GM15510 (cell line): Measurements from ENCODE around the gene LTBP2.

Experiments
- POLR2A ChIP-seq: IDR thresholded peaks from 3 replicates; pipeline ENCODE4 v1.6.1; 2011; ENCODE audit warnings: borderline replicate concordance; ENCODE audit not compliant: insufficient read length; ENCODE audit errors: extremely low read depth

LTBP2 gene

DNA sequence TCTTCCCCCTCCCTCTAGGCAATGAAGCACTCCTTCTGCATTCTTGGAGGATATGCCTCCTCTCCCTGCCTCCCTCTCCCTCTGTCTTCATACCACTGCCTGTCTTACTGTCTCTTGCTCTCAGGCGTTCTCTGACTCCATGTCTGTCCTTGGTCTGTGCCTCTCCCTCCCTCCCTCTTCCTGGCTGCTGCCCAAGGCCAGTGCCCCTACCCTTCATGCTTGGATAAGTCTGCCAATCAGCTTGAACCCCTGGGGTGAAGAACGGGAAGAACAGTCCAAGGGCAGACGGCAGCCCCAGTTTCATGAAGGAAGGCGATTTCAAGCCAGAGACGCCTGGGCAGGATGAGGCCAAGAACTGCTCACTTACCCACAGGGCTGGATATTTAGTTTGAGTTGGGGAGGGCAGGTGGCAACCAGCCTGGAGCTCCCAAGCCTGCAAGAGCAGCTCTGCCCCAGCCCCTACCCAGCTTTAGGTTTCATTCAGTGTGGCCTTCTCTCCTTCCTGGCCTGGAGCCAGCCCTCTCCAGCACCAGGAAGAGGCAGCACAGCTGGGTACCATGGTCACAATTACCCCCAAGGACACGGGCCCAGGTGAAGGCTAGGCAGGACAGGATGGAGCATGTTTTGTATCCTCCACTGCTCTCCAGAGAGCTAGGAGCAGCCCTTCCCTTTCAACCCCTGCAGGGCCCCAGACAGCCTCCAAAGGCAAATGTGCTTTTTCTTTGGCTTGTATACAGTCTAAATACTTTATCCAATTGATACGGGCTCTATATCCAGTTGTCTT lies 35.8 kb upstream of the LTBP2 start:
- TF ChIP-seq POLR2A, result no peak

DNA sequence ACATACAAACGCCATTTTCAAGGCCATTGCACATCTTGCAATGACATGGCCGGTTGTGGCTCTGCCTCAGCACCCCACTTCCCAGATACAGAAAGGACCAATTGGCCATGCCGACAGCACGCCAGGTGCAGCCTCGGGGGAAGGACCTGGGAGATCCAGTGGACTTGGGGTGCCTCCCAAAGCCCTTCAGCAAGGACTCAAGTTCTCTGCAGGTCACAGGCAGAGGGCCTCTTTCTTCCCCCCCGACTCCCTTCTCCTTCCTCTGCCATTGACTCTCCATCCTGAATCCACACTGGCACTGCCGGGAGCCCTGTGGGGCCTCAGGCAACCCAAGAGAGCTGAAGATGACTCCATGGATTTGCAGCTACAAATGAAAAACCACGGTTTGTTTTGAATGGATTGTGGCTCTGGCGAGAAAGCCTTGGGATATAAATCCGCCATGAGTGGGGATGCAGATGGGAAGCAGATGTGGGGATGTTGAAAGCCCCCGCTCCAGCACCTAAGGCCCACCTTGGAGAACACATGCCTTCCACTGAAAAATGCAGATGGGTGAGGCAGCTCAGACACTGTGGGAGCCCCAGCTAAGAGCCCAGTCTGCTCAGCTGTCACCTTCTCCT lies 35.1 kb upstream of the LTBP2 start:
- TF ChIP-seq POLR2A, result no peak

DNA sequence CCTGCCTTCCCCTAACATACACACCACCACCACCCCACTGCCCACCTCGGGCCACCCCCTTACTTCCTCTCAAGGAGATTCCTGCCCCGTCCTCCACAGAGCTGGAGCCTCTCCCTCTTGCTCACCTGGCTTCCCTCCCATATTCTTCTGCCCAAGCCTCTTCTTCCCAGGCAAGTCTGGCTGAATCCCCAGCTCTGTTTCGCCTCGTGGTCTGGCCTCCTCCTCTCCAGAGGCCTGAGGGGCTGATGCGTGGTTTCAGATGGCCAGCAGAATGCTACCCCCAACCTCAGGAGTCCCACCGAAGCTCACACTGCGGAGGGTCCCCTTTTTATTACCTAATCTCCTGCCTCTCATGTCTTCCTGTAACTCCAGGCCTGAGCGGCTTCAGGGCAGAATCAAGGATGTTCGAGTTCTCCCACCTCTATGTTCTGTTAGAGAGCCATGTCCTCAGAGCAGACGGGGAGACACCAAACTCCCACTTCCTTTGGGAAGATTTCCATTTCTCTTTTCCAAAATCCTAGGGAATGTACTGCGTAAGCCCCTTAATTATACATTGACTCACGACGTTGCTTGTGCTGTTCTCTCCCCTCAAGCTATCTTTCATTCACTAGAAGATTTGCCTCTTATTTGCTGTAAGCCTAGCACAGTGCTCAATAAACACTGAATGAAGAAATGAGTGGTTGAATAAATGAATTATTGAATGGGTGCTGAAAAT lies 33.9 kb upstream of the LTBP2 start:
- TF ChIP-seq POLR2A, result no peak

DNA sequence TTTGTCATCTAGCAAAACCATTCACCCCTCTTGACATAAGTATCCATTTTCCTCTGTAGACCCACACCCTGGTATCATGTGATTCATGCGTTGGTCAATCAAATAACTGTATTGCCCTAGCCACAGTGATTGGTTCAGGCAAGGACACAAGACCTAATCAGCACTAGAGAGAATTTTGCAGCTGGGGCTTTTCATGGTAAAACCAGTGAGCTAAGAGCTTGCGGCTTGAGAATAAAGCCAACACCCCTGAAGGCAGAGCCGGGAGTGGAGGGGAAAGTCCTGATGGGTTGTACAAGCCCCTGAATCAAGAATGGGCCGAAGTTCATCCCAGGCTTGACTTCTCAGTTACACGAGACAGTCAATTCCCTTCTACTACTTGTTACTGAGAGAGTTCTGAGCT lies 33.2 kb upstream of the LTBP2 start:
- no peak for TF ChIP-seq POLR2A

DNA sequence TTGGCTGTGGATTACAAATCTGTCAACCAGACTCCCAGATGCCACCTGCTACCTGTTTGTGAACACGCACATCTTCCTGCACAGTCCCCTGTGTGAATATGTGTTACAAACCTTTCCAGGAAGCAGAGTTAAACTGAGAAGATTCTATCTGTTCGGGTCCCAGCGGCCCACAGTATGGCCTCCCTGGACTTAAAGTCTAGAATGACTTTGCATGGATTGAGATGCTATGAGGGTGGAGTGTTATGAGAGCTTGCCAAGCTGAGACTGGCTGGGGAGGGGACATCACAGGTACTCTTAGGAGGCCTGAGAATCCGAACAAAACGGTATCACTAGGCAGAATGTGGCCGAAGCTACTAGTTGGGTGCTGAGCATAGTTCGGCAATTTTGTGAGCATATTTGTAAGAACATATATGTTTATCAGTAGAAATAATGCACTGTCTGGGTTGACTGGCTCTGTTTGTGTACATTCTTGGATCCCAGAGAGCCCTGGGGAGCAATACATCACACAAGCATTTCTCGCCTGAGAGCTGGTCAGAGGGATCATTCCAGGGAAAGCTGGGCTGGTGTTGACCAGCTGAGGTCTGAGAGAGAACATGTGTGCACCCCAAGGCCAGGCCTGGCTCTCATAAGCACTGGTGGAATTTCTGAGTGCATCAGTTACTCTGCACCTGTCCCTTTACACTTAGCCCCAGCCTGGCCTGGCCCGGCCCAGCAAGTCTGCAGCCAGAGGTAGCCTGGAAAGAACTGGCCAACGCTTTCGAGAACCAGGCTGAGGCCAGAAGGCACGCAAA lies 29.8 kb upstream of the LTBP2 start:
- no peak for TF ChIP-seq POLR2A

DNA sequence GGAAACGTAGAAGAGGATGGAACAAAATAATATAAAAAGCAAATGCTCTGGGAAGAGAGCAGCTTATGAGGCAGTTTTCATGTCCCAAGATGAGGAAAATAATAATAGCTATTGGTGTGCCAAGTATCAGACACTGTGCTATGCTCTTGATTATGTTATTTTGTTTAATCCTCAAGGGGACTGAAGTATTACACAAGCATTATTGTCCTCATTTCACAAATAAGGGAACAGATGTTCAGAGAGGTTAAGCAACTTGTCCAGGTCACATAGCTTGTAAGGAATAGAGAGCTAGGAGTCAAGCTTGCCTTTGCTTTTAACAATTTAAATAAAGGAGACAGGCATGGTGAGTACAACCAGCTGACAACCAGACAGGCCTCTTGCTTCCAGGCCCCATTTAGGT lies 26.9 kb upstream of the LTBP2 start:
- no peak for TF ChIP-seq POLR2A

DNA sequence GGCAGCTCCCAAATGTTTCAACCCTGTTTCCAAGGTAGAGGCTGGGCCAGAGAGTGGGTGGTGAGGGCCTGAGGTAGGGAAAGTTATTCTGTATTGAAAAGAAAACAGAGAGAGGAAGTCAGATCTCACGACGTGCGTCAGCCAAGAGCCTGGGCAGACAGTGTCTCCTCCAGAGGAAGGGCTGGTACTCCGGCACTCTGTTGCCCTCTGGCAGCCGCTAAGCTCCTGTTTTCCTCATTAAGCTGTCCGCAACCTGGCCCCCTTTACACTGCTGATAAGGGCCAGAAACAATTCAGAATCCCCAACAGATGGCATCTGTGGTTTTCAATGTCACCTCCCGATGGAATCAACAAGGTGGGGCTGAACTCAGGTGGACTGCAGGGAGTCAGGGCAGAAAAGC lies 26.0 kb upstream of the LTBP2 start:
- TF ChIP-seq POLR2A, result no peak

DNA sequence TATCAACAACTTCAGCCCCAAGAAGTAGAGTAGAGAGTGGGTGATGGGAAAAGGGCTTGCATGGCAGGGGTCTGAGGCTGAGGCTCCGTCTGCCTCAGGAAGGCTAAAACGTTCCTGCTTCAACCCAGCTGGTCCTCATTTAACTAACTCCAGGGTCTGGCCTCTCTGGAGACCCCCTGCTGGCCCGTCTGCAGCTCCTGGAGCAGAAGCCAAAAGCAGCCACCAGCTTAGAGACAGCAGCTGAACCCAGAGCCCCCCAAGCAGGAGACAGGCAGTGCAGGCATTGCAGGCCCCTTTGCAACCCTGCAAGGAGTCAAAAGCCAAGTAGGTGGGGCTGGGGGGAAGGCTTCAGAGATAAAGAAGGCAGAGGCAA lies 25.1 kb upstream of the LTBP2 start:
- TF ChIP-seq POLR2A, result no peak

DNA sequence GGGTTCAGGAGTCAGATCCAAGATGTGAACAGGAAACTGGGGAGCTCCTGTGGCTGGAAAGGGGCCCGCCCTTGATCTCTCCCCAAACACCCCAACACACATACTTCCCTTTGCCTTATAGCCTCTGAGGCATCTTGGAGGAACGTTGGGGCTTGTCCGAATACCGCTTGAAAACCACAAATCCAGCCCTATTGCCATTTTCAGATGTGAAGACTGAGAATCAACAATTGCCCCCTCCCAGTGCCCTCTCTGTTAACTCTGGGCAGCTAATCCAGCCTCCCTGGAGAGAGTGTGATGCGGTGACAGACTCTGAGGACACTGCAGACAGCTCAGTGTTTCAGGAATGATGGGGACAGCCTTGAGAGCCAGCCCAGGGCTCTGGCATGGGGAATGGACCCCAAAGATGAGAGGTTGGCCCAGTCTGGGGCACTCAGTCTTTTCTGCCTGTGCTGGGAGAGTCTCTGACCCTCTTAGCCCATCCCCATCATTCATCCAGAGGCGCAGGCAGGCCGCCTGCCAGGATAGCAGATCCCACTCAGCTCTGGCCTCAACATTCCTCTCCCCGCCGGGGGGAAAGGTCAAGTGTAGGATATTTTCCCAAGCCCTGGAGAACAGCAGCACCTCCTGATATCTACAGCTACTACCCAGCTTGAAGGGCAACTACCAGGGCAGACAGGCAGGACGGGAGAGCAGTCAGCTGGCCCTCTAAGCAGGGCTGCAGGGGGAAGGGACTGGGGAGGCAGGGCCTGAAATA lies 24.6 kb upstream of the LTBP2 start:
- TF ChIP-seq POLR2A, result no peak

DNA sequence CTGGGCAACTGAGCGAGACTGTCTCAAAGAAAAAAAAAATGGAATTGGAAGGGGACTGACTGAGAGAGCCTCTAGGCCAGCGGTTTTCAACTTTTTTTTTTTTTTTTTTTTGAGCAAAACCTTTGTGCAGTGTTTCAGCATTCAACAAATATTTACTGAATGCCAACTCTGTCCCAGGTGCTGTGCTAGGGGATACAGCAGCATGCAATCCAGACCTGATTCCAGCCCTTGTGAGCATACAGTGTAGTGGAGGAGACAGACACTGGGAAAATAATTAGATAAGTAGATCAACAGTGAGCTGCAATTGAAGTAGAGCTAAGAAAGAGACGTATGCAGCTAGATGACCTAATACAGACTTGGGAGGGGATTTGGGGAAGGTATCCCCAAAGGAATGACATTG lies 23.8 kb upstream of the LTBP2 start:
- TF ChIP-seq POLR2A, result no peak

DNA sequence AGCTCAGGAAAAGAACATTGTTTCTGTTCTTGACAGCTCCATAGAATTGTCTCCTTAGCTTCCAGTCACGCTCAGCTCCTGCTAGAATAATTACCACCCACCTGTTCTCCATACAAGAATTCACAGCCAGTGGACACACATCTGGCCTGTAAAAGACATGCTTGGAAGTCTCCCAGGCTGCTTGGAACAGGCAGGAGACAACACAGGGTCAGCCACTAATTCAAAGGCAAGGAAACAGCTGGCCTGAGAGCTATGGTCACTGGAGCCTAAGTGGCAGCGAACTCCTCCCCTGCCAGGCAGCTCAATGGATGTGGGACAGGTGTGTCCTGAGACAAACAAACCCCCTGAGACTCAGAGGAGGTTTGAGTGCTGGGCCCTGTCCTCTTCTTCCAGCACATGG lies 22.9 kb upstream of the LTBP2 start:
- TF ChIP-seq POLR2A, result no peak

DNA sequence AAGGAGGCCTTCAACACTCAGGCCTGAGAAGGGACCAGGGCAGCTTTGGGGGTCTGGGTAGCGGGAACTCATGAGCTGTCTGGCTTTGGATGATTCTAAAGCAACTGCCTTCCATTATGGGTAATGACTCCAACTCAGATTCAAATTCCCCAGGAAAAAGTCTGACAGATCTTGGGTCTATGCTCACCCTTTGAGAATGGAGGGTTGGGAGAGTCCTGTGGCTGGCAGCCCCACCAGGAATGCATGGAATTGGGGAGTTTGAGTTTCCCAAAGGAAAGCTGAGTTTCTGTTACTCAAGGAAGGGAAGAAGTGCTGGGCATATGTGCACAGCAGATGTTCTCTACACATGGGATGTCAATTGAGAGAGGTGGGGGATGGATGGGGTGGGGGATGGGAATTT lies 22.4 kb upstream of the LTBP2 start:
- no peak for TF ChIP-seq POLR2A

DNA sequence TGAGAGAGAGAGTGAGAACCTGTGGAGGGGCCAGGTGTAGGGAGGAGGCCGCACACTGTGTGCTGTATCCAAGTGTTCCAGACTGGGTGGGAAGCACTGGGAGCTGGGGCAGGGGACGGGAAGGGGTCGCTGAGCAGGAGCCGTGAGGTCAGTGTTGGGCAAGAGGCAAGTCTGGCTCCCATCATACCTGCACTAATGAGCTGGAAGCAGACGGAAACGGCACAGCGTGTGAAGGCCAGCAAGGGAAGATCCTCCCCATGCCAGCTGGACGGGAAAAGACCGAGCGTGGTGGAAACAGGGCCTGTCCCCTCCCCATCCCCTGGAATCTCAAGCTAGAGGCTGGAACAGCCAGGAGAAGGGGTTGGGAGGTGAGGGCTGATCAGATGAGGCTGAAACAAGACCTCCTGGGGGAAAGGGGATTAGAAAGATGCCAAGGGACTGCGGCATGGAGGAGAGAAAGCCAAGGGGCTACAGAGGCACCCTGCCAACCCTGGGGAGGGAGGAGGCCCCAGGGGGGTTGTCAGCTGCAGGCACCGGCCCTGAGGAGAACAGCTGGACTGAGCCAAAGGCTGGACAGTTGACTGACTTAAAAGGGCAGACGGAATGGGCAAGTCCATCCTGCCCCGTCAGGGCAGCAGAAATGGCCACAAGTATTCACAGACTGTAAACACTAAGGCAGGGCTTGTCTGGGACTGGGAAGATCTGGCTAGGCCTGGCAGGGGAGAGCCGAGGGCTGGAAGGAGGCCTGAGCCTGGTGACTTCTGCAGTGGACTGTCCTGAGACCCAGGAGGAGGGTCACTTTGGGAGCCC lies 19.0 kb upstream of the LTBP2 start:
- TF ChIP-seq POLR2A, result no peak

DNA sequence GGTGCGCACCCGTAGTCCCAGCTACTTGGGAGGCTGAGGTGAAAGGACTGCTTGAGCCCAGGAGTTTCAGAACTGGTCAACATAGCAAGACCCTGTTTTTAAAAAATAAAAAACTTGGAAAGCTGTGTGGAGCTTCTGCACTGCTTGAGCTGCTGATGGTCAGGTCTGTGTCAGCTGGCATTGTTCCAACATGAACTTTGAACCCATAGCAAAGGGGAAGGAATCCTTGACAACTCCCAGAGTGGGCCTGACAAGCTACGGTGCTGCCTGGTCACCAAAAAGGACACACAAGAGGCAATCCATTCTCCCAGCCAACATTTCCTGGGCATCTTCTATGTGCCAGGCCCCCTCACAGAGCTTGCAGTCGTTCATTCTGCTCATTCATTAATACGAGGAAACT lies 16.4 kb upstream of the LTBP2 start:
- TF ChIP-seq POLR2A, result no peak
